Peyer's patch (tissue), 4 donors: ENCODE data around the gene ARHGAP18.

Source experiments
- POLR2A ChIP-seq, 2 donors: fragments of 450-650 bp; IDR thresholded peaks; one replicate each; pipeline ENCODE4 v1.5.1; 2017; ENCODE audit warnings: antibody characterized with exemption in 2 of 2, mild to moderate bottlenecking in 2 of 2, moderate library complexity in 2 of 2
- TF ChIP-seq, protein P1 (sequence below), 6 experiments: fragments of 450-650 bp in 4 of 6; fragments of 200-600 bp in 2 of 6; sonication (generic) in 1 of 6; IDR thresholded peaks; one replicate each; pipeline ENCODE4 v1.5.1; 2017 to 2019; ENCODE audit warnings: antibody characterized with exemption in 6 of 6, mild to moderate bottlenecking in 3 of 6, moderate library complexity in 1 of 6

- no peak for TF ChIP-seq POLR2A (IDR thresholded peaks at IDR 0.05)
- TF ChIP-seq, protein P1, sequence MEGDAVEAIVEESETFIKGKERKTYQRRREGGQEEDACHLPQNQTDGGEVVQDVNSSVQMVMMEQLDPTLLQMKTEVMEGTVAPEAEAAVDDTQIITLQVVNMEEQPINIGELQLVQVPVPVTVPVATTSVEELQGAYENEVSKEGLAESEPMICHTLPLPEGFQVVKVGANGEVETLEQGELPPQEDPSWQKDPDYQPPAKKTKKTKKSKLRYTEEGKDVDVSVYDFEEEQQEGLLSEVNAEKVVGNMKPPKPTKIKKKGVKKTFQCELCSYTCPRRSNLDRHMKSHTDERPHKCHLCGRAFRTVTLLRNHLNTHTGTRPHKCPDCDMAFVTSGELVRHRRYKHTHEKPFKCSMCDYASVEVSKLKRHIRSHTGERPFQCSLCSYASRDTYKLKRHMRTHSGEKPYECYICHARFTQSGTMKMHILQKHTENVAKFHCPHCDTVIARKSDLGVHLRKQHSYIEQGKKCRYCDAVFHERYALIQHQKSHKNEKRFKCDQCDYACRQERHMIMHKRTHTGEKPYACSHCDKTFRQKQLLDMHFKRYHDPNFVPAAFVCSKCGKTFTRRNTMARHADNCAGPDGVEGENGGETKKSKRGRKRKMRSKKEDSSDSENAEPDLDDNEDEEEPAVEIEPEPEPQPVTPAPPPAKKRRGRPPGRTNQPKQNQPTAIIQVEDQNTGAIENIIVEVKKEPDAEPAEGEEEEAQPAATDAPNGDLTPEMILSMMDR (IDR thresholded peaks at IDR 0.05): no peak
These were observed 66.0 kb downstream of the ARHGAP18 start for GRCh38 chr6:129643968-129644367.
